ENCODE results near the gene ZBTB16.
"Not testable (repeated sequence)": the region's sequence is repeated elsewhere in the genome, so short reads cannot be mapped to it uniquely, and the experiment has no call there.

The ZBTB16 gene

DNA sequence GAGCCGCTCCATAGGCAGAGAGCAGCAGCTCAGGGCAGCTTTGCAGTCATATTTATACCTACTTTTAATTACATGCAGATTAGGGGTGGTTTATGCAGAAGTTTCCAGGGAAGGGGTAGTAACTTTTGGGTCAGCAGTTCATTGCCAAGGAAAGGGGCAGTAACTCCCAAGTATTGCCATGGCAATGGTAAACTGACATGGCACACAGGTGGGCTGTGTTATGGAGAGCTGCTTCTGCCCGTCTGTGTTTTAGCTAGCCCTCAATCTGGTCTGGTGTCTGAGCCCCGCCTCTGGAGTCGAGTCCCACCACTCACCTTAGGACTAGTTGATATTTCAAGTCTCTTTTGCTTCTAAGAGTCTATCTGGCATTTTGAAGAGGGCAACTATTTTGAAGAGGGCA, 12.2 kb upstream of the ZBTB16 start:
- no peak for DNase-seq

DNA sequence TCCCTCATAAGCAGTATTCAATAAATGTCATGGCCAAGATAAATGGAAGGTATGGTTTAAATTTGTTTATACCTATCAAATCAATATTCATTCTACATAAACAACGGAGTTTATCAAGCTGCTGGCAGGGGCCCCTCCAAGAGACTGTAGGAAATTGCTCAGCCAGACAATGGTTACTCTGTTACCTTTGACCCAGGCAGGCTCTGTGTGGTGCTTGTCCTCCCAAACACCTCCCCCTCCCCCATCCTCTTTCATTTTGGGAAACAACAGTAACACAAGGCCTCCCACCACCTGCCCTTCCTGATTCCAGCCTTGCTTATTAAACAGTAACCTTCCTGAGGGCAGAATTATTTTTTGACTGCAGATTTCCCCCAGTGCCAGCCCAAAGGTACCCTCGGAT, 10.5 kb upstream of the ZBTB16 start:
- DNase-seq, result no peak

DNA sequence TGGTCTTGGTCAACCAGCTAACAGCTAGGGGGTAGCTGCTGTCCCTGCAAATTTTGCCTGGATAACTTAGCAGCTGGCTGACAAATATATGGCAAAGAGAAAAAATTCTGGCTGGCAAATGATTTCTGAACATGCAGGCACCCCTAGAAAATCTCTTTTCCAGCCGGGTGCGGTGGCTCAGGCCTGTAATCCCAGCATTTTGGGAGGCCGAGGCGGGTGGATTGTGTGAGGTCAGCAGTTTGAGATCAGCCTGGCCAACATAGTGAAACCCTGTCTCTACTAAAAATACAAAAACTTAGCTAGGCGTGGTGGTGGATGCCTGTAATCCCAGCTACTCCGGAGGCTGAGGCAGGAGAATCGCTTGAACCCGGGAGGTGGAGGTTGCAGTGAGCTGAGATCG, 9.7 kb upstream of the ZBTB16 start:
- DNase-seq, result not testable (repeated sequence)

DNA sequence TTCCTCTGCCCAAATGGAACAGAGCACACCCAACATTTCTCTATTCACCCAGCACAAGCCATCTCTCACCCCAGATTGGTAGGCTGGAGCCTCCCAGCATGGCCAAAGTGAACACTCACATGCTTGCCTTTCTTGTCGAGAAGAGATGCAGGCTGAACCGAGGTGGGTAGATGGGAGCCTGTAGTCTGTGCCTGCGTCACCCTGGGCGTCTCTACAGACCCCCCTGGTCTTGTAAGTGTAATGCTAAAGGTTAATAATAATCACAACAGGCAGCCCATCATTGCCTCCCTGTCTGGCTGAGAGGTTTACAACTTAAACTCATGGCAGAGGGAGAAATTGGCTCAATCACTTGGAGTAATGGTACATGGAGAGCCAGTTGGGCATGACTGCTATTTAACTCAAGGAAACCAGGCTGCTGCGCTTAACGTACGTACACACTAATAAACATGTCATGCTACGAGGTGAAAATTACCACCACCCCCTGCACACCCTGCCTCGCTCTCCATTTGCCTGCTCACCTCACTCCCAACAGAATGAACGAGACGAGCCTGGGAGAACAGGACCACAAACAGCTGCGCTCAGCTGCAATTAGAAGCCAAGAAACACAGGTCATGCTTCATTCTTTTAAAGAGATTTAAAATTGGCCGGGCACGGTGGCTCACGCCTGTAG, 9.1 kb upstream of the ZBTB16 start:
- DNase-seq, result no peak

DNA sequence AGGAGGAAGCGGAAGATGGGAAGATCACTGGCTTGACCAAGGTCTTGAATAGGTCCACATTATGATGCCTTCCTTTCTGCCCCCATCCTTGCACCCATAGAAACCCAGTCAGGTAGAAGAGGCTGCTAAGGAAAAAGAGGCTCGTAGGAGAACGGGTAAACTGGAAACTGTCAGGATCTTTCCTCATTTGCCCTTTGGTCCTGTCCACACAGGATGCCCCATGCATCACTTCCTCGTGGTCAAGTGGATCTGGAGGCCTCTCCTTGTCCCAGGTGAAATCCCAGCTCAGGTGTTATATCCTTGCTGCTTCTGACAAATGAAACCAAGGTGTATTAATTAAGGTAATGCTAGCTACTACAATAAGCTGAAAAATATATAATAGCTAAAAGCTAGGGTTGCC, 8.0 kb upstream of the ZBTB16 start:
- no peak for DNase-seq

DNA sequence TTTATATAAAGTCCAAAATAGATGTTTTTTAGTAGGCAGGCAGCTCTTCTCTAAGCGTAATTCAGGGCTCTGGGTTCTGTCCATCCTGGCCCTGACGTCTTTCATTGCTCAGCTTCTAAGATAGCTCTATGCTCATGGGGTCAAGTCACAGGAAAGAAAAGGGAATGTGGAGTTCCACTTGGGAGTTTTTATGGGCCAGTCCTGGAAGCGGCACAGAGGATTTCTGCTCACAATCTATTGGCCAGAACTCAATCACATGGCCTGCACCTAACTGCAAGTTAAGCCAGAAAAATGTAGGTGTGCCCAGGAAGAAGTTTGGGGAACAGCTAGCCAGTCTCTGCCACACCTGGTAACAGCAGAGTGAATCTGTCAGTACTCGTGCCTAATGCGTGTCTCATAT, 7.4 kb upstream of the ZBTB16 start:
- no peak for DNase-seq

DNA sequence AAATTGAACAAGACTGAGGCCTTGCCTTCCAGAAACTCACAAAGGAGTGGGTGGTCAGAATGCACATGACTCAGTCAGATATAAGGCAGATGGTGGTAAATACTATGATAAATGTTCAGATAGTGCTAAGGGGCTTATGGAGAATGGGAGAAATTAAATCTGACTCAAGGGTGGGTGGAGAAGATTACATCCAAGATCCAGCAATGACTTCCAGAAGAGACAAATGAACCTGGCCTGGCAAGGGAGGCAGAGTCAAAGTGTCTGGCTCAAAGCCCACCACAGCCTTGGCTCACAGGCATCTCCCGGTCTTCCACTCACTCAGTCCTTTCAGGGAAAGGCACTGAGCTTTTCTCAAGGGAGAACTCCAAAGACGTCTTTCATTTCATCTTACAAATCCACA, 6.1 kb upstream of the ZBTB16 start:
- DNase-seq, result no peak

DNA sequence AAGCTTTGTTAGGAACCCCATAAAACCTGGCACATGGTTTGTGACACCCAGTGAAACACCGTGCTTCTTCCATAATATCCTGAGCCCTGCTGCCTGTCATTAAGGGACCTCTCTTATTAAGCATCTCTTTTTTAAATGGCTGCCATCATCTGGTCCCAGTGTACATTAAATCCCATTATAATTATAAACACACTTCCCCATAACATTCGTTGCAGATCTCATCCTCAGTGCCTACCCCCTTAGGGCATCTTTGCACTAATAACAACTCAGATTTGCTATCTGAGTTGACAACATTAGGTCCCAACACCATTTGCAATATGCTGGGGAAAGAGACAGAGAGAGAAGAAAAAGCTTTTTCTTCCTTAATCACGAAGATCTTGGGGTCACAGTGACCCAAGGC, 4.7 kb upstream of the ZBTB16 start:
- DNase-seq, result no peak

DNA sequence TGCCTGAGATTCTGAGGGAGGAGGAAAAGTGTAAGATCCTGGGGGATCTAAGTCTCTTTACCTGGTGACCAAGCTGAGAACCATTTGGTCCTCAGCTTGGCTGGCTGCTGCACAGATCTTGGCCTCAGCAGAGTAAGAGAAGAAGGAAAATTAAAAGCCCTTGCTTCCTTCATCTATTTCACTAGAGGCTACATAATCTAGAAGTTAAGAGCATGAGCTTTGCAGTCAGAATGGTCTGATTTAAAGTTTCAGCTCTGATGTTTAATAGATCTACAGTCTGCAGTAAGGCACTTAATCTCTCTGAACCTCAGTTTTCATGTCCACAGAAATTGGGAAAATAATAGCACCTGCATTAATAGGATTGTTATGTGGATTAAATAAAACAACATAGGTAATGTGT, 3.1 kb upstream of the ZBTB16 start:
- no peak for DNase-seq

DNA sequence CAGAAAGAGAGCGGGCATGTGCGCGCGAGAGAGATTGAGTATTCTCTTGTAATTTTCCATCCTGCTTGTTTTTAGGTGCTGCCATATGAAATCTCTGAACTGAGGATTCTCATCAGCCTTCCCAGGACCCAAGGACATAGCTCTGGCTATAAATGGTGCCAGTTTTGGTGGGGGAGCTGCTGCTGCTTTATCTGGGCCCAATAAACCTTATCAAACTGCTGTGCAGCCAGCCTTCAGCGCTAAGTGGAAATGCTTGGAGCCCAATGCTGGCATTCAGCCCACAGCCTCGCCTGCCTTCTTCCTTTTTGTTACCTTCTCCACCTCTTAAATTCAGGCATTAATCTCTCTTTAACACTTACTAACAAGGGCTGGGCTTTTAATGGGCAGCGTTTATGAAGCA, 2.4 kb upstream of the ZBTB16 start:
- no peak for DNase-seq

DNA sequence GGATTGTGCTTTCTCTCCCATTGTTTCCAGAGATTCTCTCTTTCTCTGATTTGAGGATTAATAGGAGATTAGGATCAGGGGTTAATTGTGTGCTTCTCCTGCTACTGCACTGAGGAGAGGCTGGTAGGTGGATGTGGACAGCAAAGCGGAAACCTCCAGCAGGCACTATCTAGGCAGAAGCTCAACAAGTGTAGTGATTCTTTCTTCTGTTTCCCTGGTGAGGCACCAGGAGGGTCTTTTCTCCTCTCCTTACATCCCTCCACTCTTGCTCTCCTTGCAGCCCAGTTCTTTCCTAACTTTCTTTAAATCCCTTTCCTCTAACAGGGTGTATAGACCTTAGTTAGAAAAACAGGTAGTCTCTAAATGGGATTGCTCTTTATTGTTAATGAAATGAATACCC, 1.9 kb upstream of the ZBTB16 start:
- DNase-seq, result no peak

DNA sequence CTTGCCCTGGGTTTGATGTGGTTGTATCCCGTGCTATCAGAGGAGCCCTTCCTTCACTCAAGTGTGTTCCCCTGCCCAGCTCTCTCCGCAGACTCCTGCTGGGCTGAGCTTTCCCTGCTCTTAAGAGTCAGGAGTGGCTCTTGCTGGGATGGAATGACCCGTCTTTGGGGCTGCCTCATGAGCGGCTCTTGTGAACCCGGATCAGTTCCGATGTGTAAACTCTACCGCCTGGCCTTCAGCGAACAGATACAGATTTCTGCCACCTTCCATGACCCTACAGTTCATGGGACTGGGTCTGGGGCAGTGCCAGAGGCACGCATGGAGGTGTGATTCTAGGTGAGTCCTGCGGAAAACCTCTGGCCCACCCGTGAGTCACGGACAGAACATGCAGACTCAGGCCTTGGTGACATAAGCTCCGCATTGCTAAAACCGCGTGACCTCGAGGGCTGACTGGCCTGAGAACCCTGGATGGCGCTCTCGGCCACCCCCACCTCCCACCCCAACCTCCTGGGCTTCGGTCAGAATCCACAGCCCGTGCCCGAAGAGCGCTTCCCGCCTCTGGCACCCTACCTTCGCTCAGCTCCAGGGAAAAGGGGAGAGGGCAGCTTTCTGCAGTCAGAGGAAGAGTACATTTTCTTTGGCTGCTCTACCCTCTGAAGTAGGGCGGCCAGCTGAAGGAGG, 1.3 kb upstream of the ZBTB16 start:
- DNase-seq, result no peak

DNA sequence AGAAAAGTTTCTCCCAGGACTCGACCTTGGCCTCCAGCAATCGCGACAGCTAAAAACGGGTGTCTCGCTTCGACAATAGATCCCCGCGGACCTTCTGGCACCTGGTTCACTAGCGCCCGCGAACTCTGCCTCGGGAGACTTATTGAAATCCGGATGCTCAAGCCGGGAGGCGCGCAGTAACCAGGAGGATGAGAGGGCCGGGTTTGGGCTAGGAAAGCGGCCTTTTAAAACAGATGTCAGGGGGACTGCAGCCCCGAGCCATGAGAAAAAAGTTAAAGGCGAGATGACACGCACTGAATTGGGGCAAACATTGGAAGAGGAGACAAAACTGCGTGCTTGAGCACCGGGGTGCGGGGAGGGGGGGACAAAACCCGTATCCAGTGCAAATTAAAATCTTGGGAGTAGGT, 637 bp upstream of the ZBTB16 start:
- DNase-seq, result no peak

DNA sequence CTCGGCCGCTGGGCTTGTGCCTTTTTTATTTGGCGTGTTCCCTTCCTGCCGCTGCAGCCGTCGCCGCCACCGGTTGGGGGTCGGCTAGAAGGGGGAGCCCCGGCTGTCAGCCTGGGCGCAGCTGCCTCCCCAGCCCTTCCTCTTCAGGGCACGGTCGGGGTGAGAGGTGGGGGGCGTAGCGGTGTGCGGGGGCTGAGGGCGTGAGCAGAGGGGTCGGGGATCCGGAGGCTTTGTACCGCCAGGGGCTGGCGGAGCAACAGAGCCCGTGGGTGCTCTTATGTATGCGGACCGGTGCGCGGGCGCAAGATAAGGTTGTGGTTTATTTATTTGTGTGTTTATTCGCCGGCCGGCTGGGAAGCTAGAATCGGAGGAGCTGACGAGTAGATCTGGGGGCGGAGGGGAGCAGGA, 477 bp downstream of the ZBTB16 start:
- peak; percentile 43 for DNase-seq

DNA sequence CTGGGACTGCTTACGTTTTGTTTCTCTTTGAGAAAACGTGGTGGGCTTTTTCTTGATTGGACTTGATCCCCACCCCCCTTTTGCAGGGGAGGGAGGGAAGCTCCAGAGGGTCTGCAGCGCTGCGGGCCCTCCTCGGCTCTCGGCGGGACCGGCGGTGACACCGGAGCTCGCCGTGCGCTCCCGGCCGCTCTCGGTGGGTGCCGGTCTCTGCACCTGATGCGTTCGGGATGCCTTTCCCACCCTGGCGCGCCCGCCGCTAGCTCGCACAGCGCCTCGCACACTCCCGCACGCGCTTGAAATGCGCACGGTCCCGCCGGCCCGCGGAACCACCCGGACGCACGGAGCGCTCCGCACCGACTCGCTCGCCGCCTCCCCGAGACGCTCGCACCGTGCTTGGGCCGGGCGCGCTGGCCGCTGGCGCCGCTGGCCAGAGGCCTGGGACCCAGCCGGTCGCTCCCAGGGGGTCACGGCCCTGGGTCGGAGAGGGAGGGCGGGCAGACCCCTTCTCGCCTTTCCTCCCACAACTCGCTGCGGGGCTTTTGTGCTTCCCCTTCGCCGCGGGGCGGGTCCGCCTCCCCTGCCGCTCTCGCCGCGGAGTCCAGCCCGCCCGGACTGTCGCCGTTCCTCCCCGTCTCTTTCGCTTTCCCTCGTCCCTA, 1.0 kb downstream of the ZBTB16 start:
- peak; percentile 55 for DNase-seq

DNA sequence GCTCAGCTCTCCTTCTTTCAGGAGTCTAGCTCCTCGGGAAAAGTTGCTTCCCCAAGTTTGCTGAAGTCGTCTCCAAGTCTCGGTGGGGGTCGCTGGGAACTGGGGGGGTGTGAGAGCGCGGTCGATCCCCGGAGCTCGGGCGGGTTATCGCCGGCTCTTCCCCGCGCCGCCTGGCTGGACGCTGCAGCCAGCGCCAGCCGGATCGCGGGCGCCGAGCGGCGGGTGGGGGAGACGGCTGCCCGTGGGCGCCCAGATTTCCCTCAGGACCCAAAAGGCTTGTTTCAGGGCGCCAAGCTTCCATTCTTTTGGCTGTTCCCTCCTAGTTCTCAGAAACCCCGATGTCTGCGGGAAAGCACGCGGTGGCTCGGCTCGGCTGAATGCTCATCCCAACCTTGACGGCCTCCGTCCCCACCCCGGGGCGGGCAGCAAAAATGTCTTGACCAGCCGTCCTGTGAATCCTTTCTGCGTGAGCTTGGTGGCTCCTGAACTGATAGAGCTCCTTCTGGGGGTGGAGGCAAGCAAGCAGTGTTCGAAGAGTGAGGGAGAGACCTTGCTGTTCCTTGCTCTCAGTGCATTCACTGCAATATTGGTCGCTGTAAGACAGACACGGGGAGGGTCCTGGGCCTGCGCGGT, 1.7 kb downstream of the ZBTB16 start:
- DNase-seq, result no peak

DNA sequence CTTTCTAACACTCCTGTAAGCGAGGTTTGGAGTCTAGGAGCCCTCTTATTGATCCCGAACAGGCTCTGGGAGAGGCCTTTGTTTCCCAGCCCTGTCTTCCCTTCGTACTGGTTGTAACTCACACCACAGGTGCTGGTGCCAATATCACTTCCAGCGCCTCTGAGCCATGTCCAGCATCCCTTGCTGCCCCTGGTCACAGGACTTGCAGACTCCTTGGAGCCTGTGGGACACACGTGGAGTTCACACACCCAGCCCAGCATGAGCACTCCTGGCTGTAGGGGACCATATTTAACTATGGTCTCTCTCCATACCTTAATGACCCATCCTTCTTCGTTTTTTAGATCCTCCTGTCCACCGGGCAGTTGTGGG, 2.2 kb downstream of the ZBTB16 start:
- no peak for DNase-seq

DNA sequence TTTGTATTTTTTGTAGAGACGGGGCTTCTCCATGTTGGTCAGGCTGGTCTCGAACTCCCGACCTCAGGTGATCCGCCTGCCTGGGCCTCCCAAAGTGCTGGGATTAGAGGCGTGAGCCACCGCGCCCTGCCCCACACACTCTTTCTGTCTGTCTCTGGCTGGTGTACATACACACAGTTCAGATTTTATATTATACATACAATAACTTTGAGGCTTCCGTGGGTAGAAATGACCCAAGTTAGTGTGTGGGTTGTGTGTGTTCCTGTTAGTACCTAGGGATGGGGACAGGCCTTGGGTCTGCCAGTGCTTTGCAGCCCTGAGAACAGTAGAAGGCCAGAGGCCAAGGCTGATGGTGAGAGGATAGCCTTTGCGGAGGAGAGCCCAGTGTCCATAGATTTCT, 2.8 kb downstream of the ZBTB16 start:
- no peak for DNase-seq

DNA sequence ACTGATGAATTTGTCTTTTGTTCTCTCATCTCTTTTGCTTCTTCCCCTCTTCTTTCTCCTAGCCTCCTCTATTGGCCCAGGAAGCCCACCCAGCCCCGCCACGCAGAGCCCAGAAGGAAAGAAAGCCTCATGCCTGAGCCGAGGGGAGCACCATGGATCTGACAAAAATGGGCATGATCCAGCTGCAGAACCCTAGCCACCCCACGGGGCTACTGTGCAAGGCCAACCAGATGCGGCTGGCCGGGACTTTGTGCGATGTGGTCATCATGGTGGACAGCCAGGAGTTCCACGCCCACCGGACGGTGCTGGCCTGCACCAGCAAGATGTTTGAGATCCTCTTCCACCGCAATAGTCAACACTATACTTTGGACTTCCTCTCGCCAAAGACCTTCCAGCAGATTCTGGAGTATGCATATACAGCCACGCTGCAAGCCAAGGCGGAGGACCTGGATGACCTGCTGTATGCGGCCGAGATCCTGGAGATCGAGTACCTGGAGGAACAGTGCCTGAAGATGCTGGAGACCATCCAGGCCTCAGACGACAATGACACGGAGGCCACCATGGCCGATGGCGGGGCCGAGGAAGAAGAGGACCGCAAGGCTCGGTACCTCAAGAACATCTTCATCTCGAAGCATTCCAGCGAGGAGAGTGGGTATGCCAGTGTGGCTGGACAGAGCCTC, 3.8 kb downstream of the ZBTB16 start:
- no peak for DNase-seq

DNA sequence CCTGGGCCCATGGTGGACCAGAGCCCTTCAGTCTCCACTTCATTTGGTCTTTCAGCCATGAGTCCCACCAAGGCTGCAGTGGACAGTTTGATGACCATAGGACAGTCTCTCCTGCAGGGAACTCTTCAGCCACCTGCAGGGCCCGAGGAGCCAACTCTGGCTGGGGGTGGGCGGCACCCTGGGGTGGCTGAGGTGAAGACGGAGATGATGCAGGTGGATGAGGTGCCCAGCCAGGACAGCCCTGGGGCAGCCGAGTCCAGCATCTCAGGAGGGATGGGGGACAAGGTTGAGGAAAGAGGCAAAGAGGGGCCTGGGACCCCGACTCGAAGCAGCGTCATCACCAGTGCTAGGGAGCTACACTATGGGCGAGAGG, 4.3 kb downstream of the ZBTB16 start:
- no peak for DNase-seq

DNA sequence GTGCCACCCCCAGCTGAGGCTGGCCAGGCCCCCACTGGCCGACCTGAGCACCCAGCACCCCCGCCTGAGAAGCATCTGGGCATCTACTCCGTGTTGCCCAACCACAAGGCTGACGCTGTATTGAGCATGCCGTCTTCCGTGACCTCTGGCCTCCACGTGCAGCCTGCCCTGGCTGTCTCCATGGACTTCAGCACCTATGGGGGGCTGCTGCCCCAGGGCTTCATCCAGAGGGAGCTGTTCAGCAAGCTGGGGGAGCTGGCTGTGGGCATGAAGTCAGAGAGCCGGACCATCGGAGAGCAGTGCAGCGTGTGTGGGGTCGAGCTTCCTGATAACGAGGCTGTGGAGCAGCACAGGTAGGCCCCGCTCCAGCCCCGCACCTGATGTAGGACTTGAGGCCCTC, 4.7 kb downstream of the ZBTB16 start:
- DNase-seq, result no peak

DNA sequence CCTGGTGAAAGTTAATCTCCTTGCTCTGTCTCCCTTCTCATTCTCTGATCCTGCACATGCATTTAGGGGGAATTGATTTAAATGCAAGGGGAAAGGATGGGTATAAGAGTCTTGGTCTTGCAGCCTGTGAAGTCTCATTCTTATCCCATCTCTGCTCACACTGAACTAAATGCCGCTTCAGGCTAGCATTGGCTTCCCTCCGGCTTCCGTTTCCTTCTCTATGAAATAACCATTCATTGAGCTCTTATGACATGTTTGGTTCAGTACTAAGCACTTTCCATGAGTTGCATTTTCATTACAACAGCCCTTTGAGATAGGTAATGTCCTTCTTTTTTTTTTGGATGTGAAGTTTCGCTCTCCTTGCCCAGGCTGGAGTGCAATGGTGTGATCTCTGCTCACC, 5.6 kb downstream of the ZBTB16 start:
- no peak for DNase-seq

DNA sequence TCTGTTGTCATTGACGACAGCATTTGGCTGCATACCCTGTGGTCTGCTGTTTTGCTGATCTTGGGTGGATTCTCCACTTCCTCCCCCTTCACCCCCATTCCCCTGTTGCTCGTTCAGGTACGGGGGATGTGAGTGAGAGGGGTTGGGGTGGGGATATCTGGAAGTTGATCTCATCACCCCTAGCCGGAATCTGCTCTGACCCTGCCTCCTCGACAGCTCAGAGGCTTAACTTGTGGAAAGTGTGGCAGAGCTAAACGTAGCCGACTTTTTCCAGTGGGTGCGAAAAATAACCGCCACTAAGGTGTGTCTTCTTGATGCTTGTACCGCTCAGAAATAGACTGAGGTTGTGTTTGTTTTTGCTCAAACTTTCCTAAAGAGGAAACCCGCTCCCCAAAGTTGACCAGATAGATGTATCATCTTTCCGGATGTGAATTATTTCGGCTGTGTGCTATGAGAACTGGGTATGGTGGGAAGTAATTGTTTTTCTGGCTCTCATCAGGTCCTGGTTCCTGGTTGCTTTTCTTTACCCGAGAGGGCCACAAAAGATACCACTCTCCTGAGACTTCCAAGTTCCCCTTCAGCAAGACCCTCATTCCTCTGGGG, 6.6 kb downstream of the ZBTB16 start:
- DNase-seq, result no peak
